ENCODE results near the gene DNAJA1.

DNA sequence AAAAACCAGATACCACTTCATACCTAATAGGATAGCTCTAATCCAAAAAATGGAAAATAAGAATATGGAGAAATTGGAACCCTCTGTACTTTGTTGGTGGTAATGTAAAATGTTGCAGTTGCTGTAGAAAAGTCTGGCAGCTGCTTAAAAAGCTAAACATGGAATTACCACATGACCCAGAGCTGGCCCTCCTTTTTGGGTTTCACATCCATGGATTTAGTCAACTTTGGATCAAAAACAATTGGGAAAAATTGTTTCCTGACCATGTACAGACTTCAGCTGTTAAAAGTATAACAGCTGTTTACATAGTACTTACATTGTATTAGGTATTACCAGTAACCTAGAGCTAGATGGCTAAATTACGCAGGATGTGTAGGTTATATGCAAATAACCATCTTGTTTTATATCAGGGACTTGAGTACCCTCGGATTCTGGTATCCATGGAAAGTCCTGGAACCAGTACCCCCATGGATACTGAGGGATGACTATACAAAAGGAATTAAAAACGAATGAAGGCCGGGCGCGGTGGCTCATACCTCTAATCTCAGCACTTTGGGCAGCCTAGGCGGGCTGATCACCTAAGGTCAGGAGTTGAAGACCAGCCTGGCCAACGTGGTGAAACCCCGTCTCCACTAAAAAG, 15.8 kb downstream of the DNAJA1 start:
- TF ChIP-seq, protein P1, sequence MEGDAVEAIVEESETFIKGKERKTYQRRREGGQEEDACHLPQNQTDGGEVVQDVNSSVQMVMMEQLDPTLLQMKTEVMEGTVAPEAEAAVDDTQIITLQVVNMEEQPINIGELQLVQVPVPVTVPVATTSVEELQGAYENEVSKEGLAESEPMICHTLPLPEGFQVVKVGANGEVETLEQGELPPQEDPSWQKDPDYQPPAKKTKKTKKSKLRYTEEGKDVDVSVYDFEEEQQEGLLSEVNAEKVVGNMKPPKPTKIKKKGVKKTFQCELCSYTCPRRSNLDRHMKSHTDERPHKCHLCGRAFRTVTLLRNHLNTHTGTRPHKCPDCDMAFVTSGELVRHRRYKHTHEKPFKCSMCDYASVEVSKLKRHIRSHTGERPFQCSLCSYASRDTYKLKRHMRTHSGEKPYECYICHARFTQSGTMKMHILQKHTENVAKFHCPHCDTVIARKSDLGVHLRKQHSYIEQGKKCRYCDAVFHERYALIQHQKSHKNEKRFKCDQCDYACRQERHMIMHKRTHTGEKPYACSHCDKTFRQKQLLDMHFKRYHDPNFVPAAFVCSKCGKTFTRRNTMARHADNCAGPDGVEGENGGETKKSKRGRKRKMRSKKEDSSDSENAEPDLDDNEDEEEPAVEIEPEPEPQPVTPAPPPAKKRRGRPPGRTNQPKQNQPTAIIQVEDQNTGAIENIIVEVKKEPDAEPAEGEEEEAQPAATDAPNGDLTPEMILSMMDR (IDR thresholded peaks at IDR 0.05; ENCODE audit: low read length), result no peak
- TF ChIP-seq EZH2 (IDR thresholded peaks at IDR 0.05; ENCODE audit: borderline replicate concordance, low read length), result no peak
